Panc1 (cell line): ENCODE results near the gene VAMP8. TPM values are rescaled to one million over a fixed set of nuclear protein-coding genes. Genes with fewer than 3 reads are reported as not detected.
A peak's percentile ranks its signal among the peaks of the same experiment; 100 is the strongest.

Source experiments
- ATAC-seq: fragments of 200-7000 bp; cut with Tn5 transposase; 2 replicates; pipeline ENCODE4 v1.9.1; 2020; ENCODE audit warnings: mild to moderate bottlenecking, moderate library complexity
- BruUV-seq: library from RNA; stranded (reverse); fragments of 400-500 nt; replicated peaks from 2 replicates; lab custom pipeline; 2021; lab: Mats Ljungman, UMichigan
- CTCF ChIA-PET: fragments of 300-600 bp; sonication (Branson Sonifier 250); formaldehyde crosslinking; loops from one replicate; lab custom pipeline; 2022; ENCODE audit warnings: antibody characterized with exemption; lab: Charles Lee
- POLR2A ChIA-PET: fragments of 300-600 bp; sonication (Branson Sonifier 250); formaldehyde crosslinking; loops from one replicate; lab custom pipeline; 2022; ENCODE audit warnings: antibody characterized with exemption; lab: Charles Lee
- DNase-seq: peaks from one replicate; pipeline ENCODE4 v3.0.0-alpha.2; 2010; ENCODE audit warnings: low read depth, low spot score
- H3K27ac ChIP-seq: 2 replicates; pipeline ENCODE4 v1.5.1; 2011; ENCODE audit warnings: mild to moderate bottlenecking, low read length, inconsistent platforms
- H3K27me3 ChIP-seq: fragments of 200-500 bp; sonication (Bioruptor generic); 2 replicates; pipeline ENCODE4 v1.6.0; 2014; ENCODE audit warnings: low read length, inconsistent platforms; ENCODE audit not compliant: control insufficient read depth, insufficient read depth
- H3K36me3 ChIP-seq: fragments of 200-500 bp; sonication (Bioruptor generic); 2 replicates; pipeline ENCODE4 v1.5.1; 2014; ENCODE audit warnings: inconsistent platforms, mild to moderate bottlenecking, low read length, moderate library complexity; ENCODE audit not compliant: control insufficient read depth, insufficient read depth
- H3K4me1 ChIP-seq: 2 replicates; pipeline ENCODE4 v1.5.1; 2011; ENCODE audit warnings: inconsistent platforms, mild to moderate bottlenecking, low read length, moderate library complexity; ENCODE audit not compliant: control insufficient read depth, insufficient read depth
- H3K4me3 ChIP-seq, 2 experiments: 2 replicates each; pipeline ENCODE4 v1.5.1; 2011 to 2012; ENCODE audit warnings: low read depth in 2 of 2, low read length in 2 of 2, mild to moderate bottlenecking in 2 of 2, inconsistent platforms in 1 of 2, moderate library complexity in 1 of 2
- H3K9me3 ChIP-seq: fragments of 200-500 bp; sonication (Bioruptor generic); 2 replicates; pipeline ENCODE4 v1.5.1; 2014; ENCODE audit warnings: low read depth, mild to moderate bottlenecking, inconsistent platforms, low read length, moderate library complexity; ENCODE audit not compliant: control insufficient read depth, insufficient read depth
- CTCF ChIP-seq: fragments of 450-650 bp; IDR thresholded peaks from 2 replicates; pipeline ENCODE4 v1.5.1; 2017; ENCODE audit warnings: mild to moderate bottlenecking
- POLR2AphosphoS5 ChIP-seq: IDR thresholded peaks from 2 replicates; pipeline ENCODE4 v1.6.1; 2012; ENCODE audit warnings: mild to moderate bottlenecking, low read depth, low read length, moderate library complexity
- REST ChIP-seq, 2 experiments: IDR thresholded peaks; 2 replicates each; pipeline ENCODE4 v1.6.1; 2011 to 2012; ENCODE audit warnings: low read depth in 2 of 2, control low read depth in 1 of 2, low read length in 1 of 2, mild to moderate bottlenecking in 1 of 2, moderate library complexity in 1 of 2; ENCODE audit not compliant: insufficient read depth in 1 of 2
- SIN3A ChIP-seq: IDR thresholded peaks from 2 replicates; pipeline ENCODE4 v1.6.1; 2012; ENCODE audit warnings: low read depth, mild to moderate bottlenecking, low read length, moderate library complexity, borderline replicate concordance; ENCODE audit not compliant: insufficient read depth
- TCF7L2 ChIP-seq: IDR thresholded peaks from 2 replicates; pipeline ENCODE4 v1.6.1; 2011; ENCODE audit warnings: mild to moderate bottlenecking, low read depth, low read length, inconsistent platforms
- in situ Hi-C: cut with HindIII; loops from 2 replicates; pipeline ENCODE4 v1.10.0; 2016; ENCODE audit warnings: low sequenced_read_pairs, low pct_unique_long_range_greater_than_20kb
- intact Hi-C: fragments of 100-400 bp; cut with micrococcal nuclease; formaldehyde crosslinking; loops from one replicate; pipeline ENCODE4 v1.10.0; 2022; ENCODE audit not compliant: unreplicated experiment
- total RNA-seq: library from RNA; stranded (reverse); gene quantifications from one replicate; pipeline ENCODE4 v1.2.1, GENCODE V29; 2021; ENCODE audit not compliant: unreplicated experiment

Gene VAMP8
- total RNA-seq, 1 experiment from 2014 or later, result 93.2 TPM

GRCh38 chr2:85549826-85550225 lies 27.6 kb upstream of the VAMP8 start:
- Histone ChIP-seq H3K9me3 (no peaks in the 10 kb centered on the region), H3K27ac (peak overlapping the region; percentile 100), H3K4me1 (peaks cover 71% of the 10 kb centered on the region), H3K27me3 (no peaks in the 10 kb centered on the region), H3K36me3 (peaks cover 14% of the 10 kb centered on the region), H3K4me3 (no peak overlapping the region)
- CTCF ChIA-PET, result interaction anchor here (0.6 kb wide), 1 partner anchor 47 kb away, joined by 4 read pairs; no protein-coding TSS in a partner anchor
- POLR2A ChIA-PET, result interaction anchor here (0.6 to 1.4 kb wide), 8 partner anchors 11 to 195 kb away, joined by 3 to 10 read pairs (median 4); partner anchors contain the start of genes ELMOD3, MAT2A and RETSAT
- TF ChIP-seq POLR2AphosphoS5, result no peak
- no peak; the same call in 1 of the 2 replicates for TF ChIP-seq CTCF
- TF ChIP-seq REST (IDR thresholded peaks at IDR 0.05; ENCODE audit: insufficient read depth in 1 of 2, low read depth in 2 of 2, low read length in 1 of 2), result no peak
- no peak for TF ChIP-seq SIN3A
- TF ChIP-seq TCF7L2, result no peak
- intact Hi-C loops, result no loop called here
- DNase-seq (no peak), ATAC-seq (no peak)
- in situ Hi-C loops, result loop anchor here (25.0 kb wide), 1 partner anchor 138 kb away; the partner anchor contains the start of genes CAPG and SH2D6
- TSS peak; percentile 65 for BruUV-seq

GRCh38 chr2:85550486-85550885 lies 26.9 kb upstream of the VAMP8 start:
- ATAC-seq, result no peak
- H3K4me3 ChIP-seq, result no peak overlapping the region
- no peaks in the 10 kb centered on the region for H3K27me3 ChIP-seq
- no peak for DNase-seq
- H3K36me3 ChIP-seq, result peaks cover 10% of the 10 kb centered on the region
- in situ Hi-C loops (no loop called here), intact Hi-C loops (no loop called here)
- ChIA-PET POLR2A (interaction anchor here (0.5 to 1.4 kb wide), 6 partner anchors 12 to 196 kb away, joined by 3 to 10 read pairs (median 4); partner anchors contain the start of genes ELMOD3, MAT2A and RETSAT), CTCF (interaction anchor here (0.5 to 2.7 kb wide), 3 partner anchors 91 to 131 kb away, joined by 5 to 13 read pairs (median 11); partner anchors contain the start of gene SH2D6)
- TF ChIP-seq SIN3A, result no peak
- no peak for TF ChIP-seq REST (IDR thresholded peaks at IDR 0.05; ENCODE audit: insufficient read depth in 1 of 2, low read depth in 2 of 2, low read length in 1 of 2)
- no peak for TF ChIP-seq TCF7L2
- no peak for TF ChIP-seq CTCF
- TF ChIP-seq POLR2AphosphoS5, result no peak
- H3K27ac ChIP-seq, result peak overlapping the region; percentile 100
- H3K4me1 ChIP-seq, result peaks cover 65% of the 10 kb centered on the region
- no TSS peak for BruUV-seq
- no peaks in the 10 kb centered on the region for H3K9me3 ChIP-seq
